HepG2 (cell line): ENCODE results near the gene UBE2G2. TPM values are rescaled to one million over a fixed set of nuclear protein-coding genes. Genes with fewer than 3 reads are reported as not detected.

Experiments
- ATAC-seq: fragments of 200-7000 bp; cut with Tn5 transposase; 3 replicates; pipeline ENCODE4 v1.9.1; 2020; ENCODE audit warnings: mild to moderate bottlenecking, moderate library complexity
- BruUV-seq: library from RNA; stranded (reverse); fragments of 400-500 nt; replicated peaks from 2 replicates; lab custom pipeline; 2021; lab: Mats Ljungman, UMichigan
- CTCF ChIA-PET: fragments of 300-600 bp; formaldehyde crosslinking; extraction: SDS; loops from one replicate; lab custom pipeline; 2021; ENCODE audit warnings: low total read pairs, inconsistent platforms, low intra/inter-chr PET ratio; lab: Yijun Ruan, JAX
- POLR2A ChIA-PET: fragments of 350-600 bp; sonication (Branson Sonifier 250); formaldehyde crosslinking; loops from one replicate; lab custom pipeline; 2020; ENCODE audit warnings: antibody characterized with exemption, inconsistent platforms; lab: Yijun Ruan, JAX
- DNase-seq: peaks from one replicate; pipeline ENCODE4 v3.0.0-alpha.2; 2015; ENCODE audit warnings: low spot score
- FAIRE-seq: peaks from 3 replicates; lab custom pipeline; 2011; peaks lifted over from hg19 to GRCh38; lab: Jason Lieb, UNC
- H2AFZ ChIP-seq: one replicate; pipeline ENCODE4 v1.6.1; 2011; ENCODE audit warnings: low read length, inconsistent platforms
- H3K27ac ChIP-seq: fragments of 300-600 bp; 3 replicates; pipeline ENCODE4 v1.8.0; 2011; ENCODE audit warnings: mixed run types, mild to moderate bottlenecking, mixed read lengths, low read length, inconsistent platforms; ENCODE audit not compliant: insufficient read depth; ENCODE audit errors: extremely low read length
- H3K27me3 ChIP-seq, 2 experiments: fragments of 200-600 bp in 1 of 2; 2 replicates in 1 of 2; 3 replicates in 1 of 2; pipeline versions ENCODE4 v1.6.0 to v1.8.0; 2011; ENCODE audit warnings: low read length in 2 of 2, mild to moderate bottlenecking in 2 of 2, moderate library complexity in 2 of 2, inconsistent platforms in 1 of 2; ENCODE audit not compliant: insufficient read depth in 2 of 2, control insufficient read depth in 1 of 2
- H3K36me3 ChIP-seq, 2 experiments: fragments of 200-600 bp in 1 of 2; replicated peaks in 1 of 2; 2 replicates in 1 of 2; 3 replicates in 1 of 2; pipeline versions ENCODE4 v1.5.1 to v1.8.0; 2011; ENCODE audit warnings: low read length in 2 of 2, inconsistent platforms in 1 of 2; ENCODE audit not compliant: insufficient read depth in 2 of 2, control insufficient read depth in 1 of 2
- H3K4me1 ChIP-seq: 2 replicates; pipeline ENCODE4 v1.5.1; 2012; ENCODE audit warnings: low read length, inconsistent platforms; ENCODE audit not compliant: insufficient read depth
- H3K4me2 ChIP-seq: 2 replicates; pipeline ENCODE4 v1.6.0; 2011; ENCODE audit warnings: low read depth, low read length, inconsistent platforms
- H3K4me3 ChIP-seq, 3 experiments: fragments of 200-600 bp in 1 of 3; sonication (generic), shearing (Covaris generic) in 1 of 3; replicated peaks in 1 of 3; 2 replicates each; pipeline ENCODE4 v1.5.1; 2011 to 2016; ENCODE audit warnings: low read length in 3 of 3, inconsistent platforms in 2 of 3, low read depth in 2 of 3, mild to moderate bottlenecking in 2 of 3, control low read depth in 1 of 3, mixed read lengths in 1 of 3; ENCODE audit not compliant: insufficient read depth in 1 of 3
- H3K79me2 ChIP-seq: one replicate; pipeline ENCODE4 v1.6.1; 2011; ENCODE audit warnings: low read length, inconsistent platforms; ENCODE audit not compliant: insufficient read depth
- H3K9ac ChIP-seq: 2 replicates; pipeline ENCODE4 v1.6.0; 2011; ENCODE audit warnings: mild to moderate bottlenecking, low read depth, low read length, inconsistent platforms; ENCODE audit not compliant: insufficient read depth
- H3K9me3 ChIP-seq: 2 replicates; pipeline ENCODE4 v1.5.1; 2012; ENCODE audit warnings: mild to moderate bottlenecking, low read length
- H4K20me1 ChIP-seq: 2 replicates; pipeline ENCODE4 v1.6.0; 2011; ENCODE audit warnings: inconsistent platforms, mild to moderate bottlenecking, low read length, moderate library complexity; ENCODE audit not compliant: insufficient read depth
- CEBPG ChIP-seq: IDR thresholded peaks from 2 replicates; pipeline ENCODE4 v1.6.1; 2016
- CHD2 ChIP-seq: IDR thresholded peaks from 2 replicates; pipeline ENCODE4 v1.6.1; 2011; ENCODE audit warnings: low read depth, low read length, improper control_type of control experiment
- DNMT1 ChIP-seq: sonication (generic); formaldehyde crosslinking; IDR thresholded peaks from 2 replicates; pipeline ENCODE4 v1.5.1; 2020; ENCODE audit warnings: mild to moderate bottlenecking, missing genetic modification reagents
- ETS1 ChIP-seq: sonication (generic); formaldehyde crosslinking; IDR thresholded peaks from 2 replicates; pipeline ENCODE4 v1.4.0; 2020; ENCODE audit warnings: missing genetic modification reagents
- FOXP4 ChIP-seq: sonication (generic); formaldehyde crosslinking; IDR thresholded peaks from 2 replicates; pipeline ENCODE4 v1.4.0; 2020; ENCODE audit warnings: missing genetic modification reagents
- HNF4A ChIP-seq: sonication (generic); formaldehyde crosslinking; IDR thresholded peaks from 2 replicates; pipeline ENCODE4 v1.4.0; 2020; ENCODE audit warnings: missing genetic modification reagents
- KDM5A ChIP-seq: fragments of 200-600 bp; sonication (generic); IDR thresholded peaks from 2 replicates; pipeline ENCODE4 v1.7.0; 2018; ENCODE audit warnings: antibody characterized with exemption, mild to moderate bottlenecking, low read length, borderline replicate concordance
- MBNL3 ChIP-seq: fragments of 250-450 bp; sonication (Bioruptor Pico); conservative IDR thresholded peaks from 2 replicates; pipeline ENCODE4 v1.8.0; 2022; ENCODE audit warnings: mild to moderate bottlenecking, inconsistent platforms
- NBN ChIP-seq: fragments of 450-650 bp; conservative IDR thresholded peaks from 2 replicates; pipeline ENCODE4 v1.6.1; 2017
- RXRA ChIP-seq: sonication (generic); formaldehyde crosslinking; IDR thresholded peaks from 2 replicates; pipeline ENCODE4 v1.5.1; 2020; ENCODE audit warnings: missing genetic modification reagents
- SALL2 ChIP-seq: sonication (generic); formaldehyde crosslinking; IDR thresholded peaks from 2 replicates; pipeline ENCODE4 v1.8.1; 2023; ENCODE audit warnings: mild to moderate bottlenecking, missing genetic modification reagents, inconsistent platforms
- TEAD2 ChIP-seq: sonication (generic); formaldehyde crosslinking; IDR thresholded peaks from 2 replicates; pipeline ENCODE4 v1.9.0; 2021; ENCODE audit warnings: missing genetic modification reagents
- ZFP36L2 ChIP-seq: sonication (generic); formaldehyde crosslinking; IDR thresholded peaks from 2 replicates; pipeline ENCODE4 v1.4.0; 2020; ENCODE audit warnings: missing genetic modification reagents
- ZFY ChIP-seq: sonication (generic); formaldehyde crosslinking; IDR thresholded peaks from 2 replicates; pipeline ENCODE4 v1.4.0; 2020; ENCODE audit warnings: missing genetic modification reagents
- ZNF382 ChIP-seq: sonication (generic); formaldehyde crosslinking; IDR thresholded peaks from 2 replicates; pipeline ENCODE4 v1.5.0; 2020; ENCODE audit warnings: missing genetic modification reagents, mild to moderate bottlenecking, borderline replicate concordance
- ZNF546 ChIP-seq: sonication (generic); formaldehyde crosslinking; conservative IDR thresholded peaks from 2 replicates; pipeline ENCODE4 v1.8.1; 2023; ENCODE audit warnings: mild to moderate bottlenecking, missing genetic modification reagents
- ZNF646 ChIP-seq: sonication (generic); formaldehyde crosslinking; IDR thresholded peaks from 2 replicates; pipeline ENCODE4 v1.9.0; 2021; ENCODE audit warnings: mild to moderate bottlenecking, missing genetic modification reagents
- ZSCAN30 ChIP-seq: sonication (generic); formaldehyde crosslinking; IDR thresholded peaks from 2 replicates; pipeline ENCODE4 v1.5.0; 2020; ENCODE audit warnings: mild to moderate bottlenecking, missing genetic modification reagents
- WGBS: methylation state at CpG from one replicate; pipeline ENCODE4 v1.1.6; 2017; ENCODE audit warnings: low lambda C conversion rate; 5-methylcytosine and 5-hydroxymethylcytosine counted together
- in situ Hi-C: cut with HindIII; loops from 2 replicates; pipeline ENCODE4 v1.10.0; 2017; ENCODE audit warnings: low pct_unique_long_range_greater_than_20kb; ENCODE audit not compliant: extremely low pct_ligation_motif_present
- intact Hi-C: fragments of 100-400 bp; cut with micrococcal nuclease; formaldehyde crosslinking; loops from one replicate; pipeline ENCODE4 v1.10.0; 2022; ENCODE audit not compliant: unreplicated experiment
- polyA plus RNA-seq, 8 experiments: library from polyadenylated mRNA; depleted of rRNA in 3 of 8; stranded (reverse) in 7 of 8; unstranded in 1 of 8; fragments of >200 nt; fragmentation: Illumina TruSeq in 4 of 8; extraction: Trizol in 4 of 8; gene quantifications; 2 replicates each; pipeline versions ENCODE4 v1.2.1 to v1.2.3, GENCODE V29; 2011 to 2016; ENCODE audit warnings: low read depth in 4 of 8, missing spikeins in 1 of 8, mixed read lengths in 1 of 8; ENCODE audit not compliant: insufficient read depth in 1 of 8
- total RNA-seq, 5 experiments: library from RNA; depleted of rRNA; stranded (reverse); fragments of >200 nt; fragmentation: Illumina TruSeq; extraction: Trizol; gene quantifications; 2 replicates each; pipeline ENCODE4 v1.2.3, GENCODE V29; 2016; ENCODE audit warnings: low read depth in 1 of 5

UBE2G2 gene
- total and polyA plus RNA-seq, 2 of the 13 experiments (the other 11 are each of a cell fraction or from before 2014, with no cell fraction given): 55.4 to 92.0 TPM

- H3K27me3 ChIP-seq: peaks cover 5 to 14% of the 10 kb centered on the region in 2 experiments
- no TSS peak for BruUV-seq
- H3K4me1 ChIP-seq: peaks cover 29% of the 10 kb centered on the region
- no peak for DNase-seq
- no peak overlapping the region for H3K4me2 ChIP-seq
- TF ChIP-seq ZNF546: no peak
- TF ChIP-seq ETS1: no peak
- TF ChIP-seq FOXP4: no peak
- TF ChIP-seq CEBPG (CRISPR knock-in tag): no peak
- TF ChIP-seq NBN: no peak
- no peak for TF ChIP-seq TEAD2 (CRISPR knock-in tag)
- TF ChIP-seq DNMT1 (CRISPR knock-in tag): no peak
- no peak for TF ChIP-seq ZFY (CRISPR knock-in tag)
- TF ChIP-seq RXRA (CRISPR knock-in tag): no peak
- TF ChIP-seq KDM5A: no peak
- no peak for TF ChIP-seq ZSCAN30 (CRISPR knock-in tag)
- no peak for TF ChIP-seq SALL2 (CRISPR knock-in tag)
- no peak for TF ChIP-seq HNF4A (CRISPR knock-in tag)
- no peak for TF ChIP-seq CHD2
- TF ChIP-seq ZNF646 (CRISPR knock-in tag): no peak
- TF ChIP-seq ZNF382: no peak
- TF ChIP-seq MBNL3: no peak
- no peak for TF ChIP-seq ZFP36L2
- in situ Hi-C loops (loop anchor here (5.0 kb wide), 1 partner anchor 232 kb away; no protein-coding TSS in a partner anchor), intact Hi-C loops (loop anchor here (5.0 kb wide), 1 partner anchor 37 kb away; no protein-coding TSS in a partner anchor)
- no peaks in the 10 kb centered on the region for H4K20me1 ChIP-seq
- no peak for FAIRE-seq
- ChIA-PET CTCF (no interaction called here), POLR2A (no interaction called here)
- no peak overlapping the region for H3K9ac ChIP-seq
- no peaks in the 10 kb centered on the region for H3K79me2 ChIP-seq
- no peaks in the 10 kb centered on the region for H3K9me3 ChIP-seq
- H3K27ac ChIP-seq: no peak overlapping the region
- no peak overlapping the region for H2AFZ ChIP-seq
- WGBS: 56% methylated on average over 1 of the region's 1 CpG
- no peaks in the 10 kb centered on the region for H3K36me3 ChIP-seq
- no peak for ATAC-seq
- H3K4me3 ChIP-seq: no peak overlapping the region
Measured at GRCh38 chr21:44739316-44739715, 62.3 kb downstream of the UBE2G2 start.
